Neuronal stem cell (in vitro differentiated cells): ENCODE results near the gene SHC3.

Experiments used
- DNase-seq: peaks from one replicate; pipeline ENCODE4 v3.0.0-alpha.2; 2013; ENCODE audit warnings: low spot score
- H2AFZ ChIP-seq: one replicate; pipeline ENCODE4 v1.6.1; 2013; ENCODE audit warnings: mild to moderate bottlenecking, low read length, inconsistent platforms
- H2AK5ac ChIP-seq: 2 replicates; pipeline ENCODE4 v1.6.1; 2013; ENCODE audit warnings: low read depth, mild to moderate bottlenecking, inconsistent platforms, low read length, moderate library complexity, mixed read lengths
- H2BK120ac ChIP-seq: 2 replicates; pipeline ENCODE4 v1.6.1; 2013; ENCODE audit warnings: low read depth, mild to moderate bottlenecking, inconsistent platforms, low read length, moderate library complexity, mixed read lengths
- H2BK12ac ChIP-seq: one replicate; pipeline ENCODE4 v1.6.1; 2013; ENCODE audit warnings: low read length, inconsistent platforms
- H2BK15ac ChIP-seq: 2 replicates; pipeline ENCODE4 v1.6.1; 2013; ENCODE audit warnings: mild to moderate bottlenecking, low read length, inconsistent platforms, mixed read lengths
- H2BK5ac ChIP-seq: one replicate; pipeline ENCODE4 v1.6.1; 2013; ENCODE audit warnings: inconsistent platforms, mild to moderate bottlenecking, low read length, moderate library complexity
- H3K14ac ChIP-seq: one replicate; pipeline ENCODE4 v1.6.1; 2013; ENCODE audit warnings: low read length, inconsistent platforms
- H3K18ac ChIP-seq: 2 replicates; pipeline ENCODE4 v1.6.1; 2013; ENCODE audit warnings: low read length, inconsistent platforms
- H3K23ac ChIP-seq: 2 replicates; pipeline ENCODE4 v1.6.1; 2013; ENCODE audit warnings: low read depth, mild to moderate bottlenecking, mixed read lengths, low read length, inconsistent platforms; ENCODE audit not compliant: poor library complexity
- H3K27ac ChIP-seq: replicated peaks from 3 replicates; pipeline ENCODE4 v1.5.1; 2013; ENCODE audit warnings: low read length, inconsistent platforms
- H3K27me3 ChIP-seq, 3 experiments: 2 replicates each; pipeline ENCODE4 v1.6.1; 2013; ENCODE audit warnings: low read length in 3 of 3, mild to moderate bottlenecking in 2 of 3, inconsistent platforms in 1 of 3, low read depth in 1 of 3, mixed read lengths in 1 of 3, moderate library complexity in 1 of 3; ENCODE audit not compliant: control insufficient read depth in 3 of 3, insufficient read depth in 3 of 3
- H3K36me3 ChIP-seq, 2 donors: replicated peaks in 1 of 2; 2 replicates each; pipeline ENCODE4 v1.6.1; 2013; ENCODE audit warnings: low read length in 2 of 2; ENCODE audit not compliant: control insufficient read depth in 2 of 2, insufficient read depth in 2 of 2
- H3K4ac ChIP-seq: 2 replicates; pipeline ENCODE4 v1.6.1; 2013; ENCODE audit warnings: inconsistent platforms, mild to moderate bottlenecking, low read length, moderate library complexity
- H3K4me1 ChIP-seq, 2 donors: 1 replicate in 1 of 2; 2 replicates in 1 of 2; pipeline ENCODE4 v1.6.1; 2013; ENCODE audit warnings: low read length in 2 of 2, low read depth in 1 of 2; ENCODE audit not compliant: control insufficient read depth in 2 of 2, insufficient read depth in 1 of 2
- H3K4me2 ChIP-seq: one replicate; pipeline ENCODE4 v1.6.1; 2013; ENCODE audit warnings: mild to moderate bottlenecking, low read length, inconsistent platforms; ENCODE audit not compliant: insufficient read depth, poor library complexity, severe bottlenecking
- H3K4me3 ChIP-seq, 2 donors: 2 replicates each; pipeline ENCODE4 v1.5.1; 2013; ENCODE audit warnings: low read length in 2 of 2, mild to moderate bottlenecking in 2 of 2, inconsistent platforms in 1 of 2, moderate library complexity in 1 of 2
- H3K79me1 ChIP-seq: one replicate; pipeline ENCODE4 v1.6.1; 2013; ENCODE audit warnings: low read depth, mild to moderate bottlenecking, inconsistent platforms, low read length, moderate library complexity
- H3K9ac ChIP-seq: one replicate; pipeline ENCODE4 v1.6.1; 2013; ENCODE audit warnings: mild to moderate bottlenecking, low read depth, low read length, inconsistent platforms; ENCODE audit not compliant: poor library complexity
- H3K9me3 ChIP-seq, 2 donors: replicated peaks in 1 of 2; 2 replicates each; pipeline versions ENCODE3 to v1.6.1; 2013; ENCODE audit warnings: low read length in 2 of 2, mild to moderate bottlenecking in 2 of 2, inconsistent platforms in 1 of 2, low read depth in 1 of 2, mixed read lengths in 1 of 2, moderate library complexity in 1 of 2; ENCODE audit not compliant: control insufficient read depth in 2 of 2, insufficient read depth in 1 of 2
- H4K8ac ChIP-seq: one replicate; pipeline ENCODE4 v1.6.1; 2013; ENCODE audit warnings: low read depth, mild to moderate bottlenecking, inconsistent platforms, low read length, moderate library complexity
- H4K91ac ChIP-seq: one replicate; pipeline ENCODE4 v1.6.1; 2013; ENCODE audit warnings: low read length, low read depth, mild to moderate bottlenecking, inconsistent platforms; ENCODE audit not compliant: poor library complexity
- WGBS, 2 donors: extraction: QIAGEN DNeasy Blood & Tissue Kit; methylation state at CpG; one replicate each; pipeline ENCODE4 v1.1.7; 2013; ENCODE audit warnings: missing lambda C conversion rate in 2 of 2, mixed read lengths in 1 of 2; ENCODE audit not compliant: insufficient read length in 2 of 2, insufficient replicate concordance in 1 of 2; ENCODE audit errors: extremely low coverage in 2 of 2; 5-methylcytosine and 5-hydroxymethylcytosine counted together

SHC3 gene

DNA sequence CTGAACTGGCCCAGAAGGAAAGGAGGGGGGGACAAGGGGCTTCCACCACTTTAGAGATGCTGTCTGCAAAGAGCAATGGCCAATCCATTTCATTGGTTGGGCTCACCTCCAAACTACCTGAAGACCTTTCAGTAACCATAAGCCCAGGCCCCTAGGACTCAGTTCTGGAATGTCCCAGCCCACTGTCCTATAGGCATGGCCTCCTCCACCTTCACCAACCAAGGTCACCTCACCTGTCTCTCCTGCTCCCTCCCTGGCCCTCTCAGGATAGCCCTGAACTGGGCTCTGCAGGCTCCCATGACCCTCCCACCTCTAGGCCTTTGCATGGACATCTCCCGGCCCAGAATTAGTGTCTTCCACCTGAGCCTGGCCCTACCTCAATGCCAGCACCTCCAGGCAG, 165.0 kb downstream of the SHC3 start:
- Histone ChIP-seq H2AK5ac (no peak overlapping the region), H3K14ac (no peak overlapping the region), H3K23ac (peak overlapping the region; percentile 10), H2BK120ac (no peak overlapping the region), H2AFZ (no peak overlapping the region), H3K18ac (no peak overlapping the region), H2BK5ac (no peak overlapping the region), H3K4me1 (no peaks in the 10 kb centered on the region), H3K4me3 (no peak overlapping the region), H3K9me3 (peaks cover 0 to 10% of the 10 kb centered on the region in 2 donors), H4K91ac (no peak overlapping the region), H2BK12ac (no peak overlapping the region), H3K9ac (no peak overlapping the region), H3K27ac (no peak overlapping the region), H3K27me3 (no peaks in the 10 kb centered on the region), H3K4me2 (no peak overlapping the region), H4K8ac (no peak overlapping the region), H2BK15ac (no peak overlapping the region), H3K4ac (no peak overlapping the region), H3K36me3 (peaks cover 3 to 77% of the 10 kb centered on the region in 2 donors), H3K79me1 (no peaks in the 10 kb centered on the region)
- no peak for DNase-seq
- WGBS, 2 donors = no CpG with 5 or more reads among the region's 1 CpG

- Histone ChIP-seq H4K91ac (no peak overlapping the region), H2BK120ac (no peak overlapping the region), H2BK5ac (no peak overlapping the region), H2AFZ (no peak overlapping the region), H2BK15ac (no peak overlapping the region), H3K36me3 (peaks cover 4 to 89% of the 10 kb centered on the region in 2 donors), H2BK12ac (no peak overlapping the region), H3K23ac (no peak overlapping the region), H3K18ac (no peak overlapping the region), H3K9ac (no peak overlapping the region), H3K4ac (no peak overlapping the region), H3K79me1 (no peaks in the 10 kb centered on the region), H2AK5ac (no peak overlapping the region), H3K4me1 (no peaks in the 10 kb centered on the region), H3K4me2 (no peak overlapping the region), H3K9me3 (peaks cover 0 to 10% of the 10 kb centered on the region in 2 donors), H3K14ac (no peak overlapping the region), H3K27ac (no peak overlapping the region), H4K8ac (no peak overlapping the region), H3K4me3 (no peak overlapping the region), H3K27me3 (no peaks in the 10 kb centered on the region)
- DNase-seq = no peak
- WGBS, 2 donors = no CpG with 5 or more reads among the region's 13 CpGs
Observed at GRCh38 chr9:89012294-89013042, 166.2 kb downstream of the SHC3 start.

DNA sequence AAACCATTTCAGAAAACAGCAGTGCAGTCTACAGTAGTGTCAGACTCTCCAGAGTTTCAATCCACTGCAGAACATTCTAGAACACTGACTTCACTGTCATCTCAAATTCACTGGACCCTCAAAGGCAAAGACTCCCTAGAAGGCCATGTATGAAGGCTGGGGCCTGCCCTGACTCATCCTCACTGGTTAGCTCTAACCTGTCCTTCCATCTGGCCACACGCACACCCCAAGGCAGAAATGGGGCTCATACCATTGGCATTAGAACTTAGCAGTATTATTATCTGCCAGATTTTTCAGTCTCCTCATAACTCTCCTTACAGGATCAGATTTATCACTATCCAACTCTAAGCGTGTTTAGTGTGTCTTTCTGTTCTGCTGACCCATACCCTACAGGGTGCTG, 166.9 kb downstream of the SHC3 start:
- no CpG with 5 or more reads among the region's 2 CpGs for WGBS, 2 donors

DNA sequence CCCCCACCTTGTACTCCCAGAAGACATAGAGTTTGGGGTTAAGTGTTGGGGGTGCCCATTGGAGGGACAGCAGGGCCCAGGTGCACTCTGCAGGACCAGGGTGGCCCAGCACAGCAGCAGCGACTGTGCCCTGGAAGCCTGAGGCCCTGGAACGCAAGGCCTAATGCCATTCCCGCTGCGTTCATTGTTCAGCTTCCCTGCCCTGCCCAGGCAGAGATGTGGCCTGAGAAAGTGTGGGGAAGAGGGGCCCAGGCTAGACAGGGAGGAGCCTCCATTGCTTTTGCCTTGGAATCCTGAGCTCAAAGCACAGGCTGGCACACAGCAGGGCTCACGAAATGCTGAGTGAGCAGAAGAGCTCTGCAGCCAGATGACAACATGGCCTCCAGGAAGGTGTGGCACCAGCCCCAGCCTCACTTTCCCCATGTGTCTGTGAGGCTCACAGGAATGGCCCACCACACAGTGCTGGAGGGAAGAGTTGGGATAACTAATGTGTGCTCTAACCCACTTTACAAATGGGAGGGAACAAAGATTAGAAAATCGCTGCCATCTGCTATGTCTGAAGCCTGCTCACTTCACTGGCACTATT, 168.0 kb downstream of the SHC3 start:
- no peak overlapping the region for H2BK5ac ChIP-seq
- peak overlapping the region in 1 of 2 donors; percentile 28 for H3K4me3 ChIP-seq
- H4K91ac ChIP-seq = no peak overlapping the region
- no peak for DNase-seq
- H3K27ac ChIP-seq = no peak overlapping the region
- no peak overlapping the region for H3K4me2 ChIP-seq
- no peak overlapping the region for H2BK12ac ChIP-seq
- peak overlapping the region; percentile 21 for H3K18ac ChIP-seq
- H3K23ac ChIP-seq = no peak overlapping the region
- no CpG with 5 or more reads among the region's 6 CpGs for WGBS, 2 donors
- no peak overlapping the region for H2AFZ ChIP-seq
- H2BK15ac ChIP-seq = no peak overlapping the region
- no peaks in the 10 kb centered on the region for H3K79me1 ChIP-seq
- H2AK5ac ChIP-seq = no peak overlapping the region
- no peak overlapping the region for H3K14ac ChIP-seq
- H2BK120ac ChIP-seq = no peak overlapping the region
- no peak overlapping the region for H3K4ac ChIP-seq
- H4K8ac ChIP-seq = no peak overlapping the region
- H3K9ac ChIP-seq = no peak overlapping the region
- no peaks in the 10 kb centered on the region for H3K27me3 ChIP-seq
- peaks cover 0 to 1% of the 10 kb centered on the region in 2 donors for H3K4me1 ChIP-seq
- H3K36me3 ChIP-seq = peaks cover 6 to 99% of the 10 kb centered on the region in 2 donors
- H3K9me3 ChIP-seq = peaks cover 0 to under 1% of the 10 kb centered on the region in 2 donors

More for the DNA sequence above, 166.9 kb downstream of the SHC3 start:
- DNase-seq = no peak
- H3K9me3 ChIP-seq = peaks cover 0 to 8% of the 10 kb centered on the region in 2 donors
- no peak overlapping the region for H3K18ac ChIP-seq
- no peak overlapping the region for H4K91ac ChIP-seq
- no peaks in the 10 kb centered on the region for H3K79me1 ChIP-seq
- H3K4me1 ChIP-seq = no peaks in the 10 kb centered on the region
- H2BK12ac ChIP-seq = no peak overlapping the region
- H4K8ac ChIP-seq = no peak overlapping the region
- H3K4me3 ChIP-seq = no peak overlapping the region
- no peak overlapping the region for H3K4me2 ChIP-seq
- no peak overlapping the region for H2BK5ac ChIP-seq
- H3K14ac ChIP-seq = no peak overlapping the region
- no peak overlapping the region for H3K4ac ChIP-seq
- H3K36me3 ChIP-seq = peaks cover 6 to 96% of the 10 kb centered on the region in 2 donors
- no peak overlapping the region for H2AFZ ChIP-seq
- no peak overlapping the region for H2AK5ac ChIP-seq
- no peak overlapping the region for H3K9ac ChIP-seq
- no peak overlapping the region for H2BK15ac ChIP-seq
- H2BK120ac ChIP-seq = no peak overlapping the region
- no peak overlapping the region for H3K27ac ChIP-seq
- H3K27me3 ChIP-seq = no peaks in the 10 kb centered on the region
- H3K23ac ChIP-seq = no peak overlapping the region
